Measurements from ENCODE around the gene IFNB1.

- no peak for TF ChIP-seq TAF1 (IDR thresholded peaks at IDR 0.05; ENCODE audit: borderline replicate concordance, low read depth, low read length)
- no peak for TF ChIP-seq REST (IDR thresholded peaks at IDR 0.05; ENCODE audit: low read depth, low read length)
- no peak for TF ChIP-seq RCOR1 (IDR thresholded peaks at IDR 0.05; ENCODE audit: low read length)
Measured at GRCh38 chr9:21028466-21028865, 49.3 kb downstream of the IFNB1 start.
